Pancreas (tissue), 10 donors: ENCODE results near the gene EIF4ENIF1. TPM values are rescaled to one million over a fixed set of nuclear protein-coding genes. Genes with fewer than 3 reads are reported as not detected.

ENCODE experiments used
- ATAC-seq, 4 donors: fragments of 200-7000 bp; cut with Tn5 transposase; one replicate each; pipeline versions ENCODE4 v1.8.0 to v1.9.1; 2020; ENCODE audit warnings: mild to moderate bottlenecking in 4 of 4, moderate library complexity in 4 of 4
- DNase-seq, 6 donors: peaks; one replicate each; pipeline ENCODE4 v3.0.0-alpha.2; 2020
- FAIRE-seq: peaks from 2 replicates; lab custom pipeline; 2012; peaks lifted over from hg19 to GRCh38; lab: Jason Lieb, UNC
- H3K27ac ChIP-seq, 4 donors: fragments of 200-600 bp; sonication (generic); 1 replicate in 3 of 4; 2 replicates in 1 of 4; pipeline versions ENCODE4 v1.5.0 to v1.8.0; 2020
- H3K27me3 ChIP-seq, 4 donors: fragments of 200-600 bp; one replicate each; pipeline ENCODE4 v1.8.0; 2021
- H3K36me3 ChIP-seq, 3 donors: fragments of 200-600 bp; sonication (generic) in 1 of 3; one replicate each; pipeline versions ENCODE4 v1.5.0 to v1.8.0; 2020 to 2021
- H3K4me1 ChIP-seq, 3 donors: fragments of 200-600 bp; one replicate each; pipeline ENCODE4 v1.8.0; 2021
- H3K4me3 ChIP-seq, 4 donors: fragments of 200-600 bp; sonication (generic) in 2 of 4; one replicate each; pipeline versions ENCODE4 v1.5.0 to v1.8.0; 2020 to 2021
- H3K9me3 ChIP-seq, 4 donors: fragments of 200-600 bp; one replicate each; pipeline ENCODE4 v1.8.0; 2021
- CTCF ChIP-seq, 4 donors: fragments of 200-600 bp; sonication (generic) in 3 of 4; IDR thresholded peaks; one replicate each; pipeline versions ENCODE4 v1.5.0 to v1.8.0; 2021; ENCODE audit warnings: antibody characterized with exemption in 4 of 4
- WGBS, 2 donors: extraction: QIAGEN DNeasy Blood & Tissue Kit; methylation state at CpG; one replicate each; pipeline ENCODE4 v1.1.7; 2013; 5-methylcytosine and 5-hydroxymethylcytosine counted together
- intact Hi-C, 3 donors: fragments of 100-400 bp; cut with DNase I; formaldehyde crosslinking; loops; one replicate each; pipeline versions ENCODE4 v1.11.1 to v1.14.2; 2022
- polyA plus RNA-seq, 2 donors: library from polyadenylated mRNA; stranded (reverse); fragments of 200-250 nt; gene quantifications; one replicate each; pipeline ENCODE4 v1.2.3, GENCODE V29; 2013
- total RNA-seq, 6 donors: library from RNA; stranded (reverse); fragmentation: NEBNext Ultra II Directional in 4 of 6; extraction: Animal tissue kit (Norgen Biotek cat#: 25700) in 4 of 6; gene quantifications; one replicate each; pipeline versions ENCODE4 v1.2.1 to v1.2.4, GENCODE V29; 2021 to 2023
- donor health status: healthy with polysubstance abuse.
- donor health status: DM: no; HTN: no; CAD: no; lungs with moderate emphysema.
- donor health status: DM: no; HTN: no; CAD: no.
- donor health status: control.
- donor health status: control.
- donor health status: Bipolar disorder and iron deficiency.
- donor health status: DM: yes; HTN: yes; CAD: no.
- donor health status: DM: no; HTN: no; CAD: no.
- donor health status: DM: no; HTN: no; CAD: no.
- donor health status: DM: yes; HTN: yes; CAD: no.

Gene EIF4ENIF1
- total RNA-seq (10 to 100 TPM in 4 of 6 donors, 1 to 10 TPM in 2; 8.8 to 15.3 (median 10.7) TPM), polyA plus RNA-seq (1 to 10 TPM; 6.9 to 9.5 TPM)

GRCh38 chr22:31489632-31490495, at the start of gene EIF4ENIF1:
EIF4ENIF1 (minus strand) TSS chr22:31489842; CDS start chr22:31488718, 1,124 bp downstream.
- Histone ChIP-seq H3K4me1 (peaks cover 7 to 13% (median 8%) of the 10 kb centered on the region in 3 donors), H3K27ac (peak within 1 kb of the TSS; percentile 96 to 98 (median 97)), H3K9me3 (no peaks in the 10 kb centered on the region), H3K27me3 (no peaks in the 10 kb centered on the region), H3K36me3 (peaks cover 0 to 5% (median 0%) of the 10 kb centered on the region in 3 donors), H3K4me3 (peak within 1 kb of the TSS; percentile 69 to 90 (median 86))
- ATAC-seq (peak; percentile 91 to 96 (median 95)), DNase-seq (peak; percentile 86 to 95 (median 90)), FAIRE-seq (no peak)
- intact Hi-C loops = no loop called here
- no peak for TF ChIP-seq CTCF (IDR thresholded peaks at IDR 0.05)
- WGBS, 2 donors = 1% methylated on average over 50 to 100 of the region's 100 CpGs

- TF ChIP-seq CTCF (IDR thresholded peaks at IDR 0.05) = no peak
- Histone ChIP-seq H3K36me3 (no peaks in the 10 kb centered on the region), H3K4me1 (no peaks in the 10 kb centered on the region), H3K27ac (no peak overlapping the region), H3K9me3 (no peaks in the 10 kb centered on the region), H3K4me3 (no peak overlapping the region), H3K27me3 (no peaks in the 10 kb centered on the region)
- 88 to 93% methylated on average over 5 of the region's 5 CpGs for WGBS, 2 donors
- intact Hi-C loops = no loop called here
- ATAC-seq (no peak), DNase-seq (no peak), FAIRE-seq (no peak)
Measured at GRCh38 chr22:31538815-31539214, 49.2 kb upstream of the EIF4ENIF1 start.

- WGBS, 2 donors = 82 to 88% methylated on average over 8 of the region's 8 CpGs
- TF ChIP-seq CTCF (IDR thresholded peaks at IDR 0.05) = no peak
- FAIRE-seq = no peak
Measured at GRCh38 chr22:31537019-31537535, 47.4 kb upstream of the EIF4ENIF1 start.

GRCh38 chr22:31533374-31533773, 43.7 kb upstream of the EIF4ENIF1 start:
- ATAC-seq = no peak
- peaks cover 4 to 12% (median 9%) of the 10 kb centered on the region in 3 donors for H3K4me1 ChIP-seq
- intact Hi-C loops = no loop called here
- WGBS, 2 donors = 81 to 84% methylated on average over 5 of the region's 5 CpGs
- H3K9me3 ChIP-seq = no peaks in the 10 kb centered on the region
- FAIRE-seq = no peak
- no peak overlapping the region for H3K4me3 ChIP-seq
- no peaks in the 10 kb centered on the region for H3K36me3 ChIP-seq
- no peak overlapping the region for H3K27ac ChIP-seq
- no peak for TF ChIP-seq CTCF (IDR thresholded peaks at IDR 0.05)
- H3K27me3 ChIP-seq = no peaks in the 10 kb centered on the region
- no peak for DNase-seq

More at GRCh38 chr22:31537019-31537535, 47.4 kb upstream of the EIF4ENIF1 start:
- no peaks in the 10 kb centered on the region for H3K27me3 ChIP-seq
- H3K4me3 ChIP-seq = no peak overlapping the region
- H3K36me3 ChIP-seq = no peaks in the 10 kb centered on the region
- H3K27ac ChIP-seq = no peak overlapping the region
- DNase-seq (no peak), ATAC-seq (peak in 2 of 4 donors; percentile 14 to 73)
- no peaks in the 10 kb centered on the region for H3K4me1 ChIP-seq
- no peaks in the 10 kb centered on the region for H3K9me3 ChIP-seq
- intact Hi-C loops = no loop called here
